ENCODE results near the gene POLG. TPM values are rescaled to one million over a fixed set of nuclear protein-coding genes. Genes with fewer than 3 reads are reported as not detected.

Gene POLG
- total and polyA plus RNA-seq, 4 experiments from 2014 or later: 19.4 to 151 (median 99.5) TPM

DNA sequence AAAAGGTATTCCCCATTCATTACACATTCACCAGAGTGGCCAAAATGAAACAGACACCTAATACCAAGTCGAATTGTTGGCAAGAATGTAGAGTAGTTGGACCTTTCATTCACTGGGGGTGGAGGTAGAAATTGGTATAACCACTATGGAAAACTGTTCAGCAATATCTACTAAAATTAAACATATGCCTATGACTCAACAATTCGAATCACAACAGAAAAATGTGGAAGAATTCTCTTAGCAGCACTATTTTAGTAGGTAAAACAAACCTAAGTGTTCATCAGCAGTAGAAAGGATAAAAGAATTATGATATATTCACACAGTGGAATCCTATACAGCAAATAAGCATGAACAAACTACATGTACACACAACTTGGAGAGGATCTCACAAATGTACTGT lies 30.6 kb downstream of the POLG start:
- Histone ChIP-seq H3K9me3 (ENCODE audit: control insufficient read depth in 1 of 2, low read length in 2 of 2) (no peaks in the 10 kb centered on the region), H3K4me1 (ENCODE audit: insufficient read depth, low read length) (no peaks in the 10 kb centered on the region), H3K4me3 (ENCODE audit: low read length in 2 of 2) (no peak overlapping the region), H3K27ac (ENCODE audit: low read depth, low read length) (no peak overlapping the region), H3K36me3 (ENCODE audit: insufficient read depth, low read length) (no peaks in the 10 kb centered on the region), H3K27me3 (ENCODE audit: insufficient read depth, low read length) (no peaks in the 10 kb centered on the region)
- CTCF ChIA-PET (ENCODE audit: partially characterized antibody): no interaction called here
- H3K4me3 Mint-ChIP-seq: no peak overlapping the region
- no peaks in the 10 kb centered on the region for H3K4me1 Mint-ChIP-seq
- intact Hi-C loops (cut with micrococcal nuclease): no loop called here
- POLR2A ChIA-PET (ENCODE audit: partially characterized antibody): no interaction called here
- DNase-seq: no peak
- no peaks in the 10 kb centered on the region for H3K9me3 Mint-ChIP-seq
- H3K27ac Mint-ChIP-seq: no peak overlapping the region
- H3K27me3 Mint-ChIP-seq: no peaks in the 10 kb centered on the region
- peaks cover 13 to 18% of the 10 kb centered on the region in 2 donors for H3K36me3 Mint-ChIP-seq

DNA sequence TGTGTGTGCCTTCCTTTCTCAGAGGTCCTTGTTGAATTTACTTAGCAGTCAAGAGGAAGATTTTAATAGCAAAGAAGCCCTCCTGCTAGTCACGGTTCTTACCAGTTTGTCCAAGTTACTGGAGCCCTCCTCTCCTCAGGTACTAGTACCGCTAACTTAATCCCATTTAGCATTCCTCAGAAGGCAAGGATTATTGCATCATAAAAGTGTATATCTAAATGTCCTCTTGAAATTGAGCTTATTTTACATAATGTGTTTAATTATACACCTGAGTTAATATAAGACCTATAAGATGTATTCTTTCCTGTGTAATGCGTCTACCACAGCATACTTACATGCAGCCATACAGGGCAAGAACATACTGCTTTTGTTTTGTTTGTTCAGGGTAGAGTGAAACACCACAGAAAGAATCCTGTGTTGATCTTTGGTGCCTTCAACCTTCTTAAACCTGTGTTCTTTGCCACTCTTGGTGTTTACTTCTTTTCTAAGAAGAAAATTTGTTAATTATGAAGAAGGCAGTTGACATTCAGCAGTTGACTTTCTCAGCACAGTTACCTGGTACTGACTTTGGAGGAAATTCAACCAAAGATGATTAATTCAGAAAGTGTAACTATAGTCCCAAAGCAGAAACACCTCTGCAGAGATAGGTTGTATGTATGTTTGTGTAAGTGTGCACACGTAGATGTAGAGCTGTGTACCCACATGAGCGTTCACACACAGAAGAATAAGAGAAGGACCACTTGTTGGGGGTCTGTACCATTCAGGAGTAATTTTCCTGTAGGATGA lies 33.1 kb downstream of the POLG start:
- Mint-ChIP-seq H3K4me1 (no peaks in the 10 kb centered on the region), H3K27ac (no peak overlapping the region), H3K36me3 (peaks cover 11 to 25% of the 10 kb centered on the region in 2 donors), H3K4me3 (no peak overlapping the region), H3K9me3 (peaks cover 0 to 6% (median 0%) of the 10 kb centered on the region in 8 donors), H3K27me3 (no peaks in the 10 kb centered on the region)
- no peak for DNase-seq
- H3K4me3 ChIP-seq (ENCODE audit: low read length in 2 of 2): no peak overlapping the region
- no peaks in the 10 kb centered on the region for H3K27me3 ChIP-seq (ENCODE audit: insufficient read depth, low read length)
- no peaks in the 10 kb centered on the region for H3K4me1 ChIP-seq (ENCODE audit: insufficient read depth, low read length)
- CTCF ChIA-PET (ENCODE audit: partially characterized antibody): interaction anchor here (2.1 to 2.2 kb wide), 2 partner anchors 57 to 95 kb away, joined by 9 to 13 read pairs; no protein-coding TSS in a partner anchor
- no peak overlapping the region for H3K27ac ChIP-seq (ENCODE audit: low read depth, low read length)
- no peaks in the 10 kb centered on the region for H3K9me3 ChIP-seq (ENCODE audit: control insufficient read depth in 1 of 2, low read length in 2 of 2)
- intact Hi-C loops (cut with micrococcal nuclease): no loop called here
- POLR2A ChIA-PET (ENCODE audit: partially characterized antibody): no interaction called here
- no peaks in the 10 kb centered on the region for H3K36me3 ChIP-seq (ENCODE audit: insufficient read depth, low read length)

DNA sequence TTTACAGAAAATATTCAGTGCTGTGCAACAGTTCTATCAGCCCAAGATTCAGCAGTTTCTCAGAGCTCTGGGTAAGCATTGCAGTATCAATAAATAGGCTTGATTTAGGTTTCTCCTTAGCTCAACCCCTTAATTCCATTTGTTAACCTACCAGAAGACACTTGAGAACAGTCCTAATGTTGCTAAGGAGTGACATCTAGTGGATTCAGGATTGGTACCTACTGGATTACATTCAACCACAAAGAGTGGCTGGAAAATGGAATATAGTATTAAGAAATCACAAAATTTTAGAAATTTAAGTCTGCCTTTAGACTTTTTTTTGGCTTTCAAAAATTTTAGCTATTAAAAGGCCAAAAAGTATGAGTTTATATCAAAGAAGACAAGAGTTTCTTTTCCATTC lies 34.7 kb downstream of the POLG start:
- no peaks in the 10 kb centered on the region for H3K9me3 ChIP-seq (ENCODE audit: control insufficient read depth in 1 of 2, low read length in 2 of 2)
- H3K36me3 Mint-ChIP-seq: peaks cover 7 to 29% of the 10 kb centered on the region in 2 donors
- no peaks in the 10 kb centered on the region for H3K4me1 Mint-ChIP-seq
- no peaks in the 10 kb centered on the region for H3K4me1 ChIP-seq (ENCODE audit: insufficient read depth, low read length)
- H3K27ac ChIP-seq (ENCODE audit: low read depth, low read length): no peak overlapping the region
- no peaks in the 10 kb centered on the region for H3K36me3 ChIP-seq (ENCODE audit: insufficient read depth, low read length)
- CTCF ChIA-PET (ENCODE audit: partially characterized antibody): interaction anchor here (2.1 to 2.2 kb wide), 2 partner anchors 59 to 93 kb away, joined by 9 to 13 read pairs; no protein-coding TSS in a partner anchor
- no peak overlapping the region for H3K27ac Mint-ChIP-seq
- no peaks in the 10 kb centered on the region for H3K27me3 ChIP-seq (ENCODE audit: insufficient read depth, low read length)
- H3K4me3 Mint-ChIP-seq: no peak overlapping the region
- peaks cover 0 to 6% (median 0%) of the 10 kb centered on the region in 8 donors for H3K9me3 Mint-ChIP-seq
- H3K4me3 ChIP-seq (ENCODE audit: low read length in 2 of 2): no peak overlapping the region
- no peak for DNase-seq
- intact Hi-C loops (cut with micrococcal nuclease): no loop called here
- POLR2A ChIA-PET (ENCODE audit: partially characterized antibody): no interaction called here
- no peaks in the 10 kb centered on the region for H3K27me3 Mint-ChIP-seq

DNA sequence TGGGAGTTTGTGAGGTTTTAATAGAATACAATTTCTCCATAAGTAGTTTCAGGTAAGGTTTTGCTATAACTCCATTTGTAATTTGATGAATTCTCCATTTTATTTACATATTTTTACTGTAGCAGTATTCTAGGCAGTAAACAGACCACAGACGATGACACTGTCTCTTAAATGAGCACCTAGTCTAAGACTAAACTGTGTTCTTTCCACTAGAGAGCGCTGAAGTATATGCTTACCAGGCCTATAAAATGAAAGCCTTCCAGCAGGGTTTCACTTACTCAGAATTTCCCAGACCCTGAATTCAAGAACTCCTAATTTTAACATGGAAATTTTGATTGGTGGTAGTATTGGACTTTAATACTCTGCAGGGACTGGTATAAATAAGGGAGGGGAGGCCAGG lies 41.6 kb downstream of the POLG start:
- H3K36me3 ChIP-seq (ENCODE audit: insufficient read depth, low read length): no peaks in the 10 kb centered on the region

DNA sequence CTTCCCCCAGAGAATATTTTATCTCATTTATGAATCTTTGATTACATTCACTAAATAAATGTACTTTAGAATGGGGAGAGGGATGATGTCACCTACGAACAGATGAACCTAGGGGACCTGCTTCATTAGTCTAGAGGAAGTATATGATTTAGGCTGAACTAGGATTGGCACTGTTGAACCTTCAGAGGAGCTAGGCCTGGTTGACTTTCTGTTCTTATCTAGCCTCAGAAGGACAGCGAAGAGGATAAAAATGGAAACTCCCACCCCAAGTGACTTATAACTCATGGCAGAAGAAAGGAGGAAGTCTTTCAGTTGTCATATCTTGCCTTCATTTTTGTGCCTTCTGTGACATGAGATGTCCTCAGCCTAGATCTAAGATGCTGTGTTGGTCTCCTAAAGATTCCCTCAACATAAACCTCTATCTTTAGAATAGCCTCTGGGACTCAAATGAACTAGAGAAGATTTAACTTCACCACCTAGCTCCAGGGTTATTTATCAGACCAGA lies 42.6 kb downstream of the POLG start:
- intact Hi-C loops (cut with micrococcal nuclease): no loop called here
- Mint-ChIP-seq H3K9me3 (no peaks in the 10 kb centered on the region), H3K4me1 (no peaks in the 10 kb centered on the region), H3K4me3 (no peak overlapping the region), H3K36me3 (peaks cover 30 to 36% of the 10 kb centered on the region in 2 donors), H3K27ac (no peak overlapping the region), H3K27me3 (no peaks in the 10 kb centered on the region)
- POLR2A ChIA-PET (ENCODE audit: partially characterized antibody): no interaction called here
- CTCF ChIA-PET (ENCODE audit: partially characterized antibody): interaction anchor here (1.9 kb wide), 1 partner anchor 66 kb away, joined by 4 read pairs; no protein-coding TSS in a partner anchor
- H3K4me3 ChIP-seq (ENCODE audit: low read length in 2 of 2): no peak overlapping the region
- H3K27me3 ChIP-seq (ENCODE audit: insufficient read depth, low read length): no peaks in the 10 kb centered on the region
- H3K27ac ChIP-seq (ENCODE audit: low read depth, low read length): no peak overlapping the region
- DNase-seq: no peak
- no peaks in the 10 kb centered on the region for H3K4me1 ChIP-seq (ENCODE audit: insufficient read depth, low read length)
- no peaks in the 10 kb centered on the region for H3K9me3 ChIP-seq (ENCODE audit: control insufficient read depth in 1 of 2, low read length in 2 of 2)
- H3K36me3 ChIP-seq (ENCODE audit: insufficient read depth, low read length): no peaks in the 10 kb centered on the region

More for the DNA sequence above, 41.6 kb downstream of the POLG start:
- H3K4me1 ChIP-seq (ENCODE audit: insufficient read depth, low read length): no peaks in the 10 kb centered on the region
- H3K9me3 ChIP-seq (ENCODE audit: control insufficient read depth in 1 of 2, low read length in 2 of 2): no peaks in the 10 kb centered on the region
- no peak for DNase-seq
- H3K27me3 ChIP-seq (ENCODE audit: insufficient read depth, low read length): no peaks in the 10 kb centered on the region
- Mint-ChIP-seq H3K27ac (no peak overlapping the region), H3K36me3 (peaks cover 24 to 28% of the 10 kb centered on the region in 2 donors), H3K4me3 (no peak overlapping the region), H3K4me1 (no peaks in the 10 kb centered on the region), H3K27me3 (no peaks in the 10 kb centered on the region), H3K9me3 (peaks cover 0 to under 1% (median 0%) of the 10 kb centered on the region in 8 donors)
- ChIA-PET CTCF (ENCODE audit: partially characterized antibody) (interaction anchor here (1.9 to 2.1 kb wide), 2 partner anchors 65 to 86 kb away, joined by 4 to 8 read pairs; no protein-coding TSS in a partner anchor), POLR2A (ENCODE audit: partially characterized antibody) (no interaction called here)
- intact Hi-C loops (cut with micrococcal nuclease): no loop called here
- H3K4me3 ChIP-seq (ENCODE audit: low read length in 2 of 2): no peak overlapping the region
- no peak overlapping the region for H3K27ac ChIP-seq (ENCODE audit: low read depth, low read length)

DNA sequence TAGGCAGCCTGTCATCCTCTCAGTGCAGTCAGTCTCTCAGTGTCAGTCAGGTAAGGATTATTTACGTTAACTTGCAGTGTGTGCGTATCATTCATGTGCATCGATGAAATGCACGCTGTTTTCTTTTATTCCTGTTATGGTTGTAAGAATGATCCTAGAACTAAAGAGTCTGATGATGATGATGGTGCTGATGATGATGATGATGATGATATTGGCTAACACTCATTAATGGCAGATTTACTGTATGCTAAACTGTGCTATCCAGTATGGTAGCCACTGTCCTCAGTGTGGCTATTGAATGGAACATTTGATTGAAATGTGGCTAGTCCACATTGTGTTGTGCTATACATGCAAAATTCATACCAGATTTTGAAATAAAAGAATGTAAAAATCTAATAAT lies 51.4 kb downstream of the POLG start:
- Histone ChIP-seq H3K4me3 (ENCODE audit: low read length in 2 of 2) (no peak overlapping the region), H3K4me1 (ENCODE audit: insufficient read depth, low read length) (no peaks in the 10 kb centered on the region), H3K9me3 (ENCODE audit: control insufficient read depth in 1 of 2, low read length in 2 of 2) (no peaks in the 10 kb centered on the region), H3K36me3 (ENCODE audit: insufficient read depth, low read length) (no peaks in the 10 kb centered on the region), H3K27me3 (ENCODE audit: insufficient read depth, low read length) (no peaks in the 10 kb centered on the region), H3K27ac (ENCODE audit: low read depth, low read length) (no peak overlapping the region)
- H3K27me3 Mint-ChIP-seq: no peaks in the 10 kb centered on the region
- POLR2A ChIA-PET (ENCODE audit: partially characterized antibody): no interaction called here
- no peaks in the 10 kb centered on the region for H3K9me3 Mint-ChIP-seq
- DNase-seq: no peak
- peaks cover 22 to 24% of the 10 kb centered on the region in 2 donors for H3K36me3 Mint-ChIP-seq
- H3K4me1 Mint-ChIP-seq: no peaks in the 10 kb centered on the region
- no peak overlapping the region for H3K27ac Mint-ChIP-seq
- CTCF ChIA-PET (ENCODE audit: partially characterized antibody): interaction anchor here (1.4 kb wide), 1 partner anchor 76 kb away, joined by 3 read pairs; no protein-coding TSS in a partner anchor
- intact Hi-C loops (cut with micrococcal nuclease): no loop called here
- no peak overlapping the region for H3K4me3 Mint-ChIP-seq

DNA sequence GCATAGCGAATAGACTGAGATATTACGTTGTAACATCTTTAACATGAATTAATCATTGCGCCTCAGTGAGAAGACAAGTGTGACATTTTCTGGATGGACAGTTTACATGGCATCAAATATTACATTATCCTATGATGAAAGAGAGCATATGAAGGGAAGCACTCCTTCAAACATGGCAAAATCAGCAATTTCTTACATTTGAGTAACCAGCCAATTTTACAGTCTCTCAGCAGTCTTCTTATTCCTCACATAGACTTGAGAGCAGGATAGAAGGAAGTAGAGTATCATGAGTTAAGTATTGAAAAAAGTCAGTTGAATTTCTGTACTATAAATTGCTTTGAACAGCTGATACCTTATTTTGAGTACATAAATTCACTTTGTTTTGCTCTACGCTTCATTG lies 52.0 kb downstream of the POLG start:
- Histone ChIP-seq H3K4me3 (ENCODE audit: low read length in 2 of 2) (no peak overlapping the region), H3K27me3 (ENCODE audit: insufficient read depth, low read length) (no peaks in the 10 kb centered on the region), H3K27ac (ENCODE audit: low read depth, low read length) (no peak overlapping the region), H3K9me3 (ENCODE audit: control insufficient read depth in 1 of 2, low read length in 2 of 2) (no peaks in the 10 kb centered on the region), H3K4me1 (ENCODE audit: insufficient read depth, low read length) (no peaks in the 10 kb centered on the region), H3K36me3 (ENCODE audit: insufficient read depth, low read length) (no peaks in the 10 kb centered on the region)
- CTCF ChIA-PET (ENCODE audit: partially characterized antibody): interaction anchor here (1.3 to 1.4 kb wide), 2 partner anchors 76 kb away, joined by 3 read pairs; no protein-coding TSS in a partner anchor
- H3K4me3 Mint-ChIP-seq: no peak overlapping the region
- no peaks in the 10 kb centered on the region for H3K4me1 Mint-ChIP-seq
- no peaks in the 10 kb centered on the region for H3K27me3 Mint-ChIP-seq
- POLR2A ChIA-PET (ENCODE audit: partially characterized antibody): no interaction called here
- peaks cover 18 to 22% of the 10 kb centered on the region in 2 donors for H3K36me3 Mint-ChIP-seq
- intact Hi-C loops (cut with micrococcal nuclease): no loop called here
- H3K9me3 Mint-ChIP-seq: no peaks in the 10 kb centered on the region
- no peak overlapping the region for H3K27ac Mint-ChIP-seq
- DNase-seq: no peak
